HUES64 (cell line): ENCODE measurements around the gene NUAK1.

Source experiments
- H3K27ac ChIP-seq: 2 replicates; pipeline ENCODE4 v1.7.0; 2013; ENCODE audit warnings: low read depth, low read length, inconsistent platforms
- H3K27me3 ChIP-seq: 2 replicates; pipeline ENCODE4 v1.6.1; 2013; ENCODE audit warnings: mild to moderate bottlenecking, low read length; ENCODE audit not compliant: insufficient read depth
- H3K36me3 ChIP-seq: 2 replicates; pipeline ENCODE4 v1.6.1; 2013; ENCODE audit warnings: mild to moderate bottlenecking, low read length; ENCODE audit not compliant: insufficient read depth
- H3K4me1 ChIP-seq: 2 replicates; pipeline ENCODE4 v1.6.1; 2013; ENCODE audit warnings: mild to moderate bottlenecking, low read length, moderate library complexity; ENCODE audit not compliant: insufficient read depth
- H3K4me3 ChIP-seq: 2 replicates; pipeline ENCODE4 v1.5.1; 2013; ENCODE audit warnings: mild to moderate bottlenecking, low read length, moderate library complexity
- H3K9ac ChIP-seq: 2 replicates; pipeline ENCODE4 v1.6.1; 2013; ENCODE audit warnings: mild to moderate bottlenecking, low read depth, low read length
- H3K9me3 ChIP-seq: 2 replicates; pipeline ENCODE4 v1.6.1; 2013; ENCODE audit warnings: low read depth, low read length; ENCODE audit not compliant: insufficient read depth
- WGBS: fragments of 150-250, 120-280 bp; methylation state at CpG from one replicate; pipeline ENCODE4 v1.1.7; 2013; ENCODE audit warnings: missing lambda C conversion rate; 5-methylcytosine and 5-hydroxymethylcytosine counted together

The NUAK1 gene

DNA sequence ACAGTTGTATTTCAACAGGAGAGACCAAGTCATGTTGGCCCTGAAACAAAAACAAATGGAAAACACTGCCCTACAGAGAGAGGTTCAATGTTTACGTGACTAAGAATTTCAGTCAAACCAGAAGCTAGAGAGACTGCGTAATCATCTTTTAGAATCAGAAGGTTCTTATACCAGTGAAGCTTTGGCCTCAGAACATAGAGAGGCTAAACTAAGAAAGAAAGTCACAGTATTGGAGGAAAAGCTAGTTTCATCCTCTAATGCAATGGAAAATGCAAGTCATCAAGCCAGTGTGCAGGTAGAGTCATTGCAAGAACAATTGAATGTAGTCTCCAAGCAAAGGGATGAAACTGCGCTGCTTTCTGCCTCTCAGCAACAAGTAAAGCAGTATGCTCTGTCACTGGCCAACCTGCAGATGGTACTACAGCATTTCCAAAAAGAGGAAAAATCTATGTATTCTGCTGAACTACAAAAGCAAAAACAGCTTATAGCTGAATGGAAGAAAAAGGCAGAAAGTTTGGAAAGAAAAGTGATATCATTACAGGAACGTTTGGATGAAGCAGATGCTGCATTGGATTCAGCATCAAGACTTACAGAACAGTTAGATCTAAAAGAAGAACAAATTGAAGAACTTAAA lies 32.5 kb upstream of the NUAK1 start:
- H3K27me3 ChIP-seq: no peaks in the 10 kb centered on the region
- 94% methylated on average over 4 of the region's 4 CpGs for WGBS
- H3K9me3 ChIP-seq: no peaks in the 10 kb centered on the region
- no peak overlapping the region for H3K9ac ChIP-seq
- no peaks in the 10 kb centered on the region for H3K36me3 ChIP-seq
- H3K4me1 ChIP-seq: peaks cover 5% of the 10 kb centered on the region; the same call in 1 of the 2 replicates
- no peak overlapping the region for H3K4me3 ChIP-seq
- H3K27ac ChIP-seq: no peak overlapping the region

DNA sequence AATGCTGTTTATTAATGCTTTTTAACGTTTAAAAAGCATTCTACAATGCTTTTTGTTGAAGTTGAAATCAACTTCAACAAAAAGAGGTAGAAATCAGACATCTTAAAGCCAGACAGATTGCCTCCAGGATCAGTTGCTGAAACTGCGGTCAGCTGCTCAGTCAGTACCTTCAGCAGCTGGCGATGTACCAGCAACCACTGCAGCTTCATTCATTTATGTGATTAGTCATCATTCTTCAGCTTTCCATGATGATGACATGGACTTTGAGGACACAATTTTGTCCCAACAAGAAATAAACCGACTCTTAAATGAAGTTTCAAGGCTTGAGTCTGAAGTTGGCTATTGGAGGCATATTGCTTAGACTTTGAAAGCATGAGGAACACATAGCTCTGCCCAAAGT lies 31.5 kb upstream of the NUAK1 start:
- Histone ChIP-seq H3K4me3 (no peak overlapping the region), H3K4me1 (peaks cover 5% of the 10 kb centered on the region; the same call in 1 of the 2 replicates), H3K36me3 (no peaks in the 10 kb centered on the region), H3K27ac (no peak overlapping the region), H3K9ac (no peak overlapping the region), H3K9me3 (no peaks in the 10 kb centered on the region), H3K27me3 (no peaks in the 10 kb centered on the region)
- WGBS: 97% methylated on average over 4 of the region's 4 CpGs

DNA sequence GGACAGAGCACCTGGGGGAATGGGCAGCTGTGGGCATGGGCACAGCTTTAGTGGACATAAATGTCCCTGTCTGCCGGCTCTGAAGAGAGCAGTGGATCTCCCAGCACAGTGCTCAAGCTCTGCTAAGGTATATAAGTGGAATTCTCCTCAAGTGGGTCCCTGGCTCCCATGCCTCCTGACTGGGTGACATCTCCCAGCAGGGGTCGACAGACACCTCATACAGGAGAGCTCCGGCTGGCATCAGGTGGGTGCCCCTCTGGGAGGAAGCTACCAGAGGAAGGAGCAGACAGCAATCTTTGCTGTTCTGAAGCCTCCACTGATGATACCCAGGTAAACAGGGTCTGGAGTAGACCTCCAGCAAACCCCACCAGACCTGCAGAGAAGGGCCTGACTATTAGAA lies 25.0 kb upstream of the NUAK1 start:
- H3K36me3 ChIP-seq: no peaks in the 10 kb centered on the region
- no peaks in the 10 kb centered on the region for H3K27me3 ChIP-seq
- no peaks in the 10 kb centered on the region for H3K4me1 ChIP-seq
- H3K27ac ChIP-seq: no peak overlapping the region
- 98% methylated on average over 3 of the region's 3 CpGs for WGBS
- H3K9ac ChIP-seq: no peak overlapping the region
- H3K9me3 ChIP-seq: no peaks in the 10 kb centered on the region
- H3K4me3 ChIP-seq: no peak overlapping the region

DNA sequence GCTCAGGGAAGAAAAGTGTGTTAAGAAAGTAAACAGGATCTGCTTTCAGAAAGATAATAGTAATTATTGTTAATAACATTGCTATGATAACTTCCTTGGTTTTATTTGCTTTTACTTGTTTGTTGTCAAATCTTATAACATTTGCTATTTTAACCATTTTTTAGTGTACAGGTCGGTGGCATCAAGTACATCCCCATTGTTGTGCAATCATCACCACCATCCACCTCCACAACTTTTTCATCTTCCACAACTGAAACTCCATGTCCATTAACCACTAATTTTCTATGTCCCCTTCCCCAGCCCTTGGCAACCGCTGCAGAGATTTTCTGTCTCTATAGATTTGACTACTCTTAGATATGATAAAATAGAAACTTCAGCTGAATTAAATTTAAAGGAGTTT lies 22.7 kb upstream of the NUAK1 start:
- no peaks in the 10 kb centered on the region for H3K9me3 ChIP-seq

DNA sequence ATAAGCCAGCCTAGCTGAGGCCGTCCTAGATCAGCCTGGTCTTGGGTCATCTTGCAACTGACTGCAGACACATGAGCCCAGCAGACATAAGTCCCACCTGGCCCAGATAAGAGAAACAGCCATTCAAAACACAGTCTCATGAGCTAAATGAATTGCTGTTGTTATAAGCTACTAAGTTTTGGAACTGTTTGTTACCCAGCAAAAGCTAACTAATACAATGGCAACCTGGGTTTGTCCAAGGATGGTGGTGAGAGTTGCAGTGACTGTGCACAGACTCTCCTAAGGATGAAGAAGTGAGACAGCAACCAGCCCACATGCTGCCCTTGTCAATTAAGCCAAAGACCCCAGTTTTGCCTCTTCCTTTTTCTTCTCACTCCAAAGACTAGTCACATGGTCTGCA lies 22.2 kb upstream of the NUAK1 start:
- Histone ChIP-seq H3K9me3 (no peaks in the 10 kb centered on the region), H3K27ac (no peak overlapping the region), H3K27me3 (no peaks in the 10 kb centered on the region), H3K4me1 (no peaks in the 10 kb centered on the region), H3K36me3 (no peaks in the 10 kb centered on the region), H3K9ac (no peak overlapping the region), H3K4me3 (no peak overlapping the region)
- WGBS: 100% methylated on average over 1 of the region's 1 CpG

More for the DNA sequence above, 22.7 kb upstream of the NUAK1 start:
- no peaks in the 10 kb centered on the region for H3K4me1 ChIP-seq
- 93% methylated on average over 2 of the region's 2 CpGs for WGBS
- no peak overlapping the region for H3K9ac ChIP-seq
- H3K36me3 ChIP-seq: no peaks in the 10 kb centered on the region
- no peak overlapping the region for H3K27ac ChIP-seq
- H3K4me3 ChIP-seq: no peak overlapping the region
- no peaks in the 10 kb centered on the region for H3K27me3 ChIP-seq

DNA sequence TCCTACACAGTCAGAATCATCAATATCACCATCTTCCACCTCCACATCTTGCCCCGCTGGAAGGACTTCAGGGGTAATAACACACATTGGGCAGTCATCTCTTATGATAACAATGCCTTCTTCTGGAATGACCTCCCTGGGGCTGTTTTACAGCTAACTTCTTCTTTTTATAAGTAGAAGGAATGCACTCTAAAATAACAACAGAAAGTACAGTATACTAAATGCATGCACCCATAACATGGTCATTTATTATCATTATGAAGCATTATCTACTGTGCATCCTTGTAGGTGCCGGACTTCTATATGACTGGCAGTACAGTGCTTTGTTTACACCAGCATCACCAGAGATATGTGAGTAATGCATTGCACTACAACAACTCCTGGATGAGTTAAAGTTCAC lies 19.0 kb upstream of the NUAK1 start:
- no peaks in the 10 kb centered on the region for H3K27me3 ChIP-seq
- no peaks in the 10 kb centered on the region for H3K4me1 ChIP-seq
- 95% methylated on average over 2 of the region's 2 CpGs for WGBS
- H3K4me3 ChIP-seq: no peak overlapping the region
- H3K27ac ChIP-seq: no peak overlapping the region
- no peaks in the 10 kb centered on the region for H3K36me3 ChIP-seq
- no peak overlapping the region for H3K9ac ChIP-seq
- H3K9me3 ChIP-seq: no peaks in the 10 kb centered on the region

DNA sequence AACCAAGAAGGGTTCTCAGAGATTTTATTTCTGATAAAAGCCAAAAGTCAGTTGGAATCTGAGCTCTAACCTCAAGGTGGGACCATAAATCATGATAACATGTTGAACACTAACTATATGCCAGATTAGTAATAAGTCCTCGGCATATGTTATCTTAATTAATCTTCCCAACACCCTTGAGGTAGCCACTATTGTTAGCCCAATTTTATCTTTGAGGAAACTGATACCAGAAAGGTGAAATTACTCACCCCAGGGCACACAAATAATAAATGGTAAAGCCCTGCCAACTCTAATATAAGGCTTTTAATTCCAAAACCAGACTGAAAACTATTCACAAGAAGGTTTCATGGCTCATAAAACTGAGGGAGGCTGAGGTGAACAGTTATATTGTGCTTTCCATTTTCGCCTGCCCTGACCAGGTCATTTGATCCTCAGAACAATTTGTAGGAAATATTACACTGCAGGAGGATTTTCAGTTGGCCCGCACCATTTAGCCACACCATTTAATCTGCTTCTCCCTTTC lies 16.1 kb upstream of the NUAK1 start:
- H3K27ac ChIP-seq: no peak overlapping the region
- 95% methylated on average over 3 of the region's 3 CpGs for WGBS
- H3K9me3 ChIP-seq: no peaks in the 10 kb centered on the region
- no peaks in the 10 kb centered on the region for H3K27me3 ChIP-seq
- H3K4me1 ChIP-seq: no peaks in the 10 kb centered on the region
- H3K9ac ChIP-seq: no peak overlapping the region
- H3K36me3 ChIP-seq: no peaks in the 10 kb centered on the region
- no peak overlapping the region for H3K4me3 ChIP-seq

DNA sequence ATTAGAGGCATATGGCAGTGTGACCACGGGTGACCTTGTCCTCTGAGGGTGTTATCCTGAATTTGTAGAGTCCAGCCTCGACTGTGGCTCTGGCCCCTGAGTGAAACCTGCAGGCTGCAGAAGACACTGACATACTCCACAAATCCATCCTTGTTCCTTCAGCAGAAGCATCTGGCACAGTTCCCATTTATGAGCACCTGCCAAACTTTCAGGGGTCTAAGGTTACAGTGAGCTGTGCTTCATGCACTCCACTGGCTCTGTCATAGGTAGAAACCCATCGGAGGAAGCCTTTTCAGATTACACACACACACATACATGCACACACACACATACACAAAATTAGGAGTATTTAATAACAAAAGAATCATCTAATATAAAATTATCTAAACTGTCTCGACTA lies 13.6 kb upstream of the NUAK1 start:
- H3K9me3 ChIP-seq: no peaks in the 10 kb centered on the region
- H3K27me3 ChIP-seq: no peaks in the 10 kb centered on the region
- H3K36me3 ChIP-seq: no peaks in the 10 kb centered on the region
- no peaks in the 10 kb centered on the region for H3K4me1 ChIP-seq
- no peak overlapping the region for H3K9ac ChIP-seq
- H3K4me3 ChIP-seq: no peak overlapping the region
- 89% methylated on average over 4 of the region's 4 CpGs for WGBS
- H3K27ac ChIP-seq: no peak overlapping the region

DNA sequence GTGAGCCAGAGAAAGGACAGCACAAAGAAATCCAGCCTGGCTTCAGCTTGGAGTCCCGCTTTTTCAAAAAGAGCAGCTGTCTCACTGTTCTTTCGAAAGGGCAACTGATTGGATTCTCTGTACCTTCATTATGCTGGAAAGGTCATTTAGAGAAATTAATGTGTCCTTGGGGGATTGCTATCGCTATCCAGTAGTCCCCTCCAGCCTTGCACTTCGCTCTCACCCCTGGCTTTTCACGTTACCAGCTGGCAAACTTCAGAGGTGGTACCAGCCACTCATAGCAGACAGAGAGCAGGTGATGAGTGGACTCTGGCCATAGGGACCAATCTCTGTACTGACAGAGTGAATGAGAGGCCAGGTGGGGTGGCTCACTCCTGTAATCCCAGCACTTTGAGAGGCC lies 11.8 kb upstream of the NUAK1 start:
- H3K9me3 ChIP-seq: no peaks in the 10 kb centered on the region
- H3K27ac ChIP-seq: no peak overlapping the region
- H3K36me3 ChIP-seq: no peaks in the 10 kb centered on the region
- no peak overlapping the region for H3K4me3 ChIP-seq
- no peaks in the 10 kb centered on the region for H3K4me1 ChIP-seq
- H3K9ac ChIP-seq: no peak overlapping the region
- no peaks in the 10 kb centered on the region for H3K27me3 ChIP-seq
- WGBS: 96% methylated on average over 5 of the region's 5 CpGs

DNA sequence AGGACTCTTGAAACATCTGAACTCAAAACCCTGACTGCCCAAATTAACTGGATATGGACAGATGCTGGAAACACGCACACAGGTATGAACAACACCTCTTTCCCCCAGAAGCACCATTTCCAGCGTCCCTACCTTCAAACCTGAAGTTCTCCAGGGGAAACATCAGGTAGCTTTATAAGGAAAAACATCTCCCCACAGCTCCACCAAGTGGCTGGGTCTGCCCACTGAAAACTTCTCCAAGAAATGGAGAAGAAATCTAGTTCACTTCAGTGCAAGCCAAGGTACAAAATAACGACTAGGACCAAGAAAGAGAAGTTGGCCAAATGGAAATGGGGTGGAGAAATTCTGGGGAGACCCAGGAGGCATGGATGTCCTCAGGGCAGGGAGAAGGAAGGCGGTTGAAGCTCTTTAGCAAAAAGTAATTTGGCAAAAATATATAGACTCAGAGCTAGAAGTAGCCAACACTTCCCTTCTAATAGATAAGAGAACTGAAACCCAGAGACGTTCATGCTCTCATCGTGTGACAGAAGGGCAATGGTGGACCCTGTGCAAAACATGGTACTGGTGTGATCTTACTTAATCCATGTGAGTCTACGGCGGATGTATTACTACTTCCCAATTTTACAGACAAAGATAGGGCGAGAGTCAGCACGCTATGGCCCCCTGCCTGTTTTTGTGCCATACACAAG lies 10.5 kb upstream of the NUAK1 start:
- Histone ChIP-seq H3K4me3 (no peak overlapping the region), H3K27ac (no peak overlapping the region), H3K36me3 (no peaks in the 10 kb centered on the region), H3K4me1 (no peaks in the 10 kb centered on the region), H3K27me3 (no peaks in the 10 kb centered on the region), H3K9me3 (no peaks in the 10 kb centered on the region), H3K9ac (no peak overlapping the region)
- 78% methylated on average over 10 of the region's 10 CpGs for WGBS

DNA sequence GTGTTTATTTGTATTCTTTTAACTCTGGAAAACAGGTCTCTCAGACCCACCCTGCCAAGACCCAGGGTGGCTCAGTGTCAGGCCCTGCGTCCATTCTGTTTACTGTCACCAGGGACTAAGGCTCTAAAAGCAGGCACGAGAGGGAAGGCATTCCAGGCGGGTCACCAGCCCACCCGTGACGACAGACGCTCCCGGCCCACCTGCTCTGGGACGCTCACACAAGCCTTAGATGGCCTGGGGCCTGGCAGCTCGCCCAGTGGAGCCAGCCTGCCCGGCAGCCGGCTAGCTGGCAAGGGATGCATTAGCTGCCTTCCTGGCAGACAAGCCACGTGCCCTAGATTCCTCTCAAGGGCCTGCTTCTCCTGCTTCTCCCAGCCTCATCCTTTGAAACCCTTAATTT lies 9.2 kb upstream of the NUAK1 start:
- Histone ChIP-seq H3K4me3 (no peak overlapping the region), H3K4me1 (peaks cover 7% of the 10 kb centered on the region), H3K27me3 (no peaks in the 10 kb centered on the region), H3K9me3 (no peaks in the 10 kb centered on the region), H3K36me3 (no peaks in the 10 kb centered on the region), H3K9ac (no peak overlapping the region), H3K27ac (no peak overlapping the region)
- WGBS: 92% methylated on average over 12 of the region's 12 CpGs
